Measurements from ENCODE around the gene KHDRBS2. TPM values are rescaled to one million over a fixed set of nuclear protein-coding genes. Genes with fewer than 3 reads are reported as not detected.
A peak's percentile ranks its signal among the peaks of the same experiment; 100 is the strongest.

KHDRBS2 gene
- total RNA-seq, 1 donor from 2014 or later = 14.0 TPM

DNA sequence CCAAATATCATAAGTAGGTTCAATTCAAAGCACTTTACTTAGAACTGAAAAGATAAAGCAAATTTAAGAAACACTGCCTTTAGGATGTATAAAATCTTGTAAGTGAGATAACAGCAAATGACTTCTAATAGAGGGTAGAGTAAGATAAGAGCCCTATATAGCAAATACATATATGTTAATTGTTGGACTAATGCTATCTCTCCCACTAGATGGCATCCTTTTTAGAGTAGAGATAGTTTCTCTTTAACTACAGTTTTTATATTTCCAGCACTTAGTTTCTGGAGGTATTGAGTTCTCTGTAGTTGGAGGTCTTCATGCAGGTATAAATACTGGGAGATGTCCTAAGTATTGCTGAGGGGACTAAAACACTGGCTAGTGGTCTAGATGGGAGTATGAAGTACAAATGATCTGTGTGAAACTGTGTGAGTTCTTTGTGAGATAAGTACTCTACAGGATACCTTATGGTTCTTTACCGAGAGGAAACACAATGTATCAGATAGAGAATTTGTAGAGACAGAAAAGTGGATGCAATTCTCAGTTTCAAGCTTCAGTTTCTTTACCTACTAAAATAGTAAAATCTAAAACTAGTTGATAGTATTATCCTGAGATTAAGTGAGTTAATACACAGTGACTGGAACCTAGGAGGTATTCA lies 399.3 kb downstream of the KHDRBS2 start:
- Histone ChIP-seq H3K36me3 (peaks cover 3% of the 10 kb centered on the region), H3K79me2 (ENCODE audit: low read depth) (no peaks in the 10 kb centered on the region), H2AFZ (replicated peaks) (no peak overlapping the region), H3K4me2 (peak overlapping the region; percentile 6), H3K9me3 (ENCODE audit: low read depth) (no peaks in the 10 kb centered on the region), H3K27ac (no peak overlapping the region), H3K9ac (no peak overlapping the region), H3K4me3 (no peak overlapping the region), H3K27me3 (no peaks in the 10 kb centered on the region), H3K4me1 (peaks cover 23% of the 10 kb centered on the region), H3F3A (ENCODE audit: low read depth) (no peaks in the 10 kb centered on the region), H4K20me1 (ENCODE audit: low read depth) (no peaks in the 10 kb centered on the region)
- DNase-seq (ENCODE audit: low spot score) = no peak
- Mint-ChIP-seq H3K36me3 (no peaks in the 10 kb centered on the region), H3K9me3 (no peaks in the 10 kb centered on the region), H3K27me3 (ENCODE audit: insufficient read depth, low read depth) (no peaks in the 10 kb centered on the region), H3K27ac (no peak overlapping the region), H3K4me3 (no peak overlapping the region), H3K4me1 (peaks cover 15% of the 10 kb centered on the region)
- TF ChIP-seq EZH2 (IDR thresholded peaks at IDR 0.05) (no peak), EZH2phosphoT487 (IDR thresholded peaks at IDR 0.05) (no peak)
- TF ChIP-seq, protein P1, sequence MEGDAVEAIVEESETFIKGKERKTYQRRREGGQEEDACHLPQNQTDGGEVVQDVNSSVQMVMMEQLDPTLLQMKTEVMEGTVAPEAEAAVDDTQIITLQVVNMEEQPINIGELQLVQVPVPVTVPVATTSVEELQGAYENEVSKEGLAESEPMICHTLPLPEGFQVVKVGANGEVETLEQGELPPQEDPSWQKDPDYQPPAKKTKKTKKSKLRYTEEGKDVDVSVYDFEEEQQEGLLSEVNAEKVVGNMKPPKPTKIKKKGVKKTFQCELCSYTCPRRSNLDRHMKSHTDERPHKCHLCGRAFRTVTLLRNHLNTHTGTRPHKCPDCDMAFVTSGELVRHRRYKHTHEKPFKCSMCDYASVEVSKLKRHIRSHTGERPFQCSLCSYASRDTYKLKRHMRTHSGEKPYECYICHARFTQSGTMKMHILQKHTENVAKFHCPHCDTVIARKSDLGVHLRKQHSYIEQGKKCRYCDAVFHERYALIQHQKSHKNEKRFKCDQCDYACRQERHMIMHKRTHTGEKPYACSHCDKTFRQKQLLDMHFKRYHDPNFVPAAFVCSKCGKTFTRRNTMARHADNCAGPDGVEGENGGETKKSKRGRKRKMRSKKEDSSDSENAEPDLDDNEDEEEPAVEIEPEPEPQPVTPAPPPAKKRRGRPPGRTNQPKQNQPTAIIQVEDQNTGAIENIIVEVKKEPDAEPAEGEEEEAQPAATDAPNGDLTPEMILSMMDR (IDR thresholded peaks at IDR 0.05) = peak; percentile 45

DNA sequence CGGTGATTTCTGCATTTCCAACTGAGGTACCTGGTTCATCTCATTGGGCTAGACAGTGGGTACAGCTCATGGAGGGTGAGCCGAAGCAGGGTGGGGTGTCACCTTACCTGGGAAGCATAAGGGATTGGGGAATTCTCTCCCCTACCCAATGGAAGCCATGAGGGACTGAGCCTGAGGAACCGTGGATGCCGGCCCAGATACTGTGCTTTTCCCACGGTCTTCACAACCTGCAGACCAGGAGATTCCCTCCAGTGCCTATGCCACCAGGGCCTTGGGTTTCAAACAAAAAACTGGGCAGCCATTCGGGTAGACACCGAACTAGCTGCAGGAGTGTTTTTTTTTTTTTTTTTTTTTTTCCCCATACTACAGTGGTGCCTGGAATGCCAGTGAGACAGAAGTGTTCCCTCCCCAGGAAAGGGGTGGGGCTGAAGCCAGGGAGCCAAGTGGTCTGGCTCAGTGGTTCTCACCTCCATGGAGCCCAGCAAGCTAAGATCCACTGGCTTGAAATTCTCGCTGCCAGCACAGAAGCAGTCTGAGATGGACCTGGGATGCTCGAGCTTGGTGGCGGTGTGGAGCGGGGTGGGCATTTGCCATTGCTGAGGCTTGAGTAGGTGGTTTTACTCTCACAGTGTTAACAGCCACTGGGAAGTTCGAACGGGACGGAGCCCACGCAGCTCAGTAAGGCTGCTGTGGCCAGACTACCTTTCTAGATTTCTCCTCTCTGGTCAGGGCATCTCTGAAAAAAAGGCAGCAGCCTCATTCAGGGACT lies 416.2 kb downstream of the KHDRBS2 start:
- TF ChIP-seq EZH2 (IDR thresholded peaks at IDR 0.05) (no peak), EZH2phosphoT487 (IDR thresholded peaks at IDR 0.05) (no peak)
- TF ChIP-seq, protein P1 (IDR thresholded peaks at IDR 0.05) = no peak
- H4K20me1 ChIP-seq (ENCODE audit: low read depth) = no peaks in the 10 kb centered on the region
- H3K36me3 Mint-ChIP-seq = peaks cover 10% of the 10 kb centered on the region
- no peak overlapping the region for H3K4me3 ChIP-seq
- H3K9ac ChIP-seq = no peak overlapping the region
- H3K27me3 ChIP-seq = no peaks in the 10 kb centered on the region
- peaks cover 5% of the 10 kb centered on the region for H3K9me3 Mint-ChIP-seq
- no peak overlapping the region for H3K27ac Mint-ChIP-seq
- no peaks in the 10 kb centered on the region for H3K27me3 Mint-ChIP-seq (ENCODE audit: insufficient read depth, low read depth)
- no peak overlapping the region for H3K4me2 ChIP-seq
- no peak overlapping the region for H3K27ac ChIP-seq
- no peaks in the 10 kb centered on the region for H3K9me3 ChIP-seq (ENCODE audit: low read depth)
- no peaks in the 10 kb centered on the region for H3K4me1 ChIP-seq
- no peaks in the 10 kb centered on the region for H3K79me2 ChIP-seq (ENCODE audit: low read depth)
- no peak for DNase-seq (ENCODE audit: low spot score)
- H3F3A ChIP-seq (ENCODE audit: low read depth) = no peaks in the 10 kb centered on the region
- H3K4me1 Mint-ChIP-seq = no peaks in the 10 kb centered on the region
- no peak overlapping the region for H2AFZ ChIP-seq (replicated peaks)
- H3K36me3 ChIP-seq = no peaks in the 10 kb centered on the region
- H3K4me3 Mint-ChIP-seq = no peak overlapping the region

DNA sequence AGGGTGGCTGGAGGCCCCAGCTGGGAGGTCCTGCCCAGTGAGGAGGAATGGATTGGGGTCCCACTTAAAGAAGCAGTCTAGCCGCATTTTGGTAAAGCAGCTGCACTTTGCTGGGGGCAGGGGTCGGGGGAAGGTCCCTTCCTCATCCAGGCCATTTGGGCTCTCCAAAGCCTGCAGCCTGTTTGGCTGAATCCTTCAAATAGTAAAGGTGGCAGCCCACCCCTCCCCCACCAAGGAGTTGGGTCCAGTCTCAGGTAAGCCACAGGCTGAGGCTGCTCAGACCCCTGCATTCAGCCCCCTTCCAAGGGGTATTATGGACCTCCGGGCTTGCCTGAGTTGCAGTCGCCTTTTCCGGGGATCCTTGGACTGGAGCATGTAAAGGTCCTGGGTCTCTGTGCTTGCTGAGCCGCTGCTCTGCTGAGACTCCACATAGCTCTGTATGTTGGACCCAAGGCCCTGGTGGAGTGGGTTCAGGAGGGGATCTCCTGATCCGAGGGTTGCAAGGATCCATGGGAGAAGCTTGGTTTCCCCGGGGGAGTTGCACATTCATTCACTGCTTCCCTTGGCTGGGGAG lies 417.4 kb downstream of the KHDRBS2 start:
- H3K4me2 ChIP-seq = no peak overlapping the region
- Mint-ChIP-seq H3K36me3 (peaks cover 10% of the 10 kb centered on the region), H3K9me3 (peaks cover 7% of the 10 kb centered on the region), H3K4me1 (no peaks in the 10 kb centered on the region), H3K27me3 (ENCODE audit: insufficient read depth, low read depth) (peaks cover 2% of the 10 kb centered on the region), H3K4me3 (no peak overlapping the region), H3K27ac (no peak overlapping the region)
- H3K36me3 ChIP-seq = no peaks in the 10 kb centered on the region
- no peaks in the 10 kb centered on the region for H3K9me3 ChIP-seq (ENCODE audit: low read depth)
- H2AFZ ChIP-seq (replicated peaks) = no peak overlapping the region
- H3K4me1 ChIP-seq = no peaks in the 10 kb centered on the region
- H3K4me3 ChIP-seq = no peak overlapping the region
- H3K27me3 ChIP-seq = no peaks in the 10 kb centered on the region
- H4K20me1 ChIP-seq (ENCODE audit: low read depth) = no peaks in the 10 kb centered on the region
- TF ChIP-seq EZH2 (IDR thresholded peaks at IDR 0.05) = no peak
- TF ChIP-seq EZH2phosphoT487 (IDR thresholded peaks at IDR 0.05) = no peak
- TF ChIP-seq, protein P1 (IDR thresholded peaks at IDR 0.05) = no peak
- no peak overlapping the region for H3K27ac ChIP-seq
- H3K79me2 ChIP-seq (ENCODE audit: low read depth) = no peaks in the 10 kb centered on the region
- no peak overlapping the region for H3K9ac ChIP-seq
- no peaks in the 10 kb centered on the region for H3F3A ChIP-seq (ENCODE audit: low read depth)
- DNase-seq (ENCODE audit: low spot score) = no peak

All from neural progenitor cell (in vitro differentiated cells).